Activated naive CD8-positive, alpha-beta T cell treated with anti-CD3 and anti-CD28 coated beads, Interleukin-2, amount 50 U/mL, for 24 hours (primary cell): ENCODE data around the gene OR7A17.

Source experiments
- ATAC-seq: fragments of 150-1000 bp; cut with Tn5 transposase; one replicate; pipeline ENCODE4 v1.10.0; 2021
- DNase-seq: peaks from one replicate; pipeline ENCODE4 v3.0.0; 2021
- H3K27ac Mint-ChIP-seq: one replicate; pipeline ENCODE4 v1.8.0; 2021; ENCODE audit warnings: mild to moderate bottlenecking, mixed read lengths
- H3K27me3 Mint-ChIP-seq: one replicate; pipeline ENCODE4 v1.8.0; 2021; ENCODE audit warnings: mixed read lengths
- H3K36me3 Mint-ChIP-seq: one replicate; pipeline ENCODE4 v1.8.0; 2021; ENCODE audit warnings: low read depth, mixed read lengths
- H3K4me1 Mint-ChIP-seq: one replicate; pipeline ENCODE4 v1.8.0; 2021; ENCODE audit warnings: mixed read lengths
- H3K4me3 Mint-ChIP-seq: one replicate; pipeline ENCODE4 v1.8.0; 2021; ENCODE audit warnings: mild to moderate bottlenecking, moderate library complexity, mixed read lengths
- H3K9me3 Mint-ChIP-seq: one replicate; pipeline ENCODE4 v1.8.0; 2021; ENCODE audit warnings: mixed read lengths

OR7A17 gene

GRCh38 chr19:14837391-14837790, 48.5 kb downstream of the OR7A17 start:
- Mint-ChIP-seq H3K4me1 (no peaks in the 10 kb centered on the region), H3K4me3 (no peak overlapping the region), H3K9me3 (no peaks in the 10 kb centered on the region), H3K27me3 (peaks cover 9% of the 10 kb centered on the region), H3K27ac (no peak overlapping the region), H3K36me3 (no peaks in the 10 kb centered on the region)
- DNase-seq (no peak), ATAC-seq (no peak)

- ATAC-seq (no peak), DNase-seq (no peak)
- H3K9me3 Mint-ChIP-seq = no peaks in the 10 kb centered on the region
- H3K4me1 Mint-ChIP-seq = no peaks in the 10 kb centered on the region
- no peak within 1 kb of the TSS for H3K27ac Mint-ChIP-seq
- H3K27me3 Mint-ChIP-seq = peaks cover 5% of the 10 kb centered on the region
- no peaks in the 10 kb centered on the region for H3K36me3 Mint-ChIP-seq
- no peak within 1 kb of the TSS for H3K4me3 Mint-ChIP-seq
These were observed 50.9 kb downstream of the OR7A17 start, which contains the start of the genes OR7A5 and OR7C1 for GRCh38 chr19:14835011-14835410. TSS of gene OR7A5 (minus strand) at chr19:14835185. CDS start at chr19:14828241, 6,944 bp downstream. TSS of gene OR7C1 (minus strand) at chr19:14835185. CDS start at chr19:14800136, 35,049 bp downstream.

- ATAC-seq (no peak), DNase-seq (no peak)
- no peak overlapping the region for H3K27ac Mint-ChIP-seq
- H3K4me3 Mint-ChIP-seq = no peak overlapping the region
- peaks cover 21% of the 10 kb centered on the region for H3K27me3 Mint-ChIP-seq
- H3K36me3 Mint-ChIP-seq = no peaks in the 10 kb centered on the region
- H3K4me1 Mint-ChIP-seq = no peaks in the 10 kb centered on the region
- no peaks in the 10 kb centered on the region for H3K9me3 Mint-ChIP-seq
These were observed 55.2 kb downstream of the OR7A17 start for GRCh38 chr19:14830702-14831101.
